ENCODE data around the gene YJEFN3.

YJEFN3 gene, protein sequence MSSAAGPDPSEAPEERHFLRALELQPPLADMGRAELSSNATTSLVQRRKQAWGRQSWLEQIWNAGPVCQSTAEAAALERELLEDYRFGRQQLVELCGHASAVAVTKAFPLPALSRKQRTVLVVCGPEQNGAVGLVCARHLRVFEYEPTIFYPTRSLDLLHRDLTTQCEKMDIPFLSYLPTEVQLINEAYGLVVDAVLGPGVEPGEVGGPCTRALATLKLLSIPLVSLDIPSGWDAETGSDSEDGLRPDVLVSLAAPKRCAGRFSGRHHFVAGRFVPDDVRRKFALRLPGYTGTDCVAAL

DNA sequence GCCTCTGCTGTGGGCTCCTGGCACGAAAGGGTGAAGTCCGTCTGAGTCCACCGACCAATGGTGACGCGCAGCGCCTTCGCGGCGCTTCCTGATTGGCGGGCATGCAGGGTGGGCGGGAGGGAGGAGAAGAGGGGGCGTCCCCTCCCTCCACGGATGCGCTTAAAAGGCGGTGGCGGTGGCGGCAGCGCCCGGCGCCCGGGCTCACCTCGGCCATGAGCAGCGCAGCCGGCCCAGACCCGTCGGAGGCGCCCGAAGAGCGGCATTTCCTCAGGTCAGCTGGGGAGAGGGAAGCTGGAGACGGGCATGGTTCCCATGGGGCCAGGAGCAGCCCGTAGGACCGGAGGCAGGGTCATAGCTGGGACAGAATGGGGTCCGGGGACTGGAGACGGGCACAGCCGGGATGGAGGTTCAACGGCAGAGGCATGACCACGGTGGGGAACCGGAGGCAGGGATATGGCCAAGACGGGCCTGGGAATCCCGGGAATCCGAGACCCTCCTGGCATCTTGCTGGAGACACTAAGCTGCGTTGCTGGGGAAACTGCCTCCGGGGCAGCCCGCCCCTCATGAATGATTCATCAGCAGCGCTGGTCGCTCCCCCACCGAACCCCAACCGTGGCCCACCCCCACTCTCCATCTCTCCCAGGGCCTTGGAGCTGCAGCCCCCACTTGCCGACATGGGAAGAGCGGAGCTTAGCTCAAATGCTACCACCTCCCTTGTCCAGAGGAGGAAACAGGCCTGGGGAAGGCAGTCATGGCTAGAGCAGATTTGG is at the start of gene YJEFN3:
YJEFN3 (plus strand) TSS at position 191 of the 770 bp plus-strand sequence; CDS start at position 213, 22 bp downstream.
- no peaks in the 10 kb centered on the region for H3K9me2 ChIP-seq (replicated peaks; ENCODE audit: control insufficient read depth, low read length)
- H3F3A ChIP-seq (ENCODE audit: control insufficient read depth, insufficient read depth): peaks cover 10% of the 10 kb centered on the region
- H3K27me3 ChIP-seq (ENCODE audit: control insufficient read depth, low read length): no peaks in the 10 kb centered on the region
- no peaks in the 10 kb centered on the region for H4K20me1 ChIP-seq (ENCODE audit: control insufficient read depth, insufficient read depth, low read depth, low read length)
- H3K36me3 ChIP-seq (ENCODE audit: control insufficient read depth, low read length): peaks cover 53% of the 10 kb centered on the region
- H3K4me3 ChIP-seq (ENCODE audit: low read length): no peak within 1 kb of the TSS
- H3K79me2 ChIP-seq (ENCODE audit: control insufficient read depth, low read length): peaks cover 27% of the 10 kb centered on the region
- H3K4me2 ChIP-seq (ENCODE audit: low read length): no peak within 1 kb of the TSS
- peaks cover 46% of the 10 kb centered on the region for H3K4me1 ChIP-seq (ENCODE audit: control insufficient read depth, low read length)
- no peaks in the 10 kb centered on the region for H3K9me3 ChIP-seq (ENCODE audit: control insufficient read depth, insufficient read depth, low read length)
- H3K27ac ChIP-seq (ENCODE audit: low read depth, low read length): no peak within 1 kb of the TSS
- TF ChIP-seq, protein P1, sequence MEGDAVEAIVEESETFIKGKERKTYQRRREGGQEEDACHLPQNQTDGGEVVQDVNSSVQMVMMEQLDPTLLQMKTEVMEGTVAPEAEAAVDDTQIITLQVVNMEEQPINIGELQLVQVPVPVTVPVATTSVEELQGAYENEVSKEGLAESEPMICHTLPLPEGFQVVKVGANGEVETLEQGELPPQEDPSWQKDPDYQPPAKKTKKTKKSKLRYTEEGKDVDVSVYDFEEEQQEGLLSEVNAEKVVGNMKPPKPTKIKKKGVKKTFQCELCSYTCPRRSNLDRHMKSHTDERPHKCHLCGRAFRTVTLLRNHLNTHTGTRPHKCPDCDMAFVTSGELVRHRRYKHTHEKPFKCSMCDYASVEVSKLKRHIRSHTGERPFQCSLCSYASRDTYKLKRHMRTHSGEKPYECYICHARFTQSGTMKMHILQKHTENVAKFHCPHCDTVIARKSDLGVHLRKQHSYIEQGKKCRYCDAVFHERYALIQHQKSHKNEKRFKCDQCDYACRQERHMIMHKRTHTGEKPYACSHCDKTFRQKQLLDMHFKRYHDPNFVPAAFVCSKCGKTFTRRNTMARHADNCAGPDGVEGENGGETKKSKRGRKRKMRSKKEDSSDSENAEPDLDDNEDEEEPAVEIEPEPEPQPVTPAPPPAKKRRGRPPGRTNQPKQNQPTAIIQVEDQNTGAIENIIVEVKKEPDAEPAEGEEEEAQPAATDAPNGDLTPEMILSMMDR (IDR thresholded peaks at IDR 0.05; ENCODE audit: low read depth, low read length, poor library complexity, severe bottlenecking): no peak
- TF ChIP-seq EZH2phosphoT487 (IDR thresholded peaks at IDR 0.05; ENCODE audit: borderline replicate concordance, low read length): no peak

DNA sequence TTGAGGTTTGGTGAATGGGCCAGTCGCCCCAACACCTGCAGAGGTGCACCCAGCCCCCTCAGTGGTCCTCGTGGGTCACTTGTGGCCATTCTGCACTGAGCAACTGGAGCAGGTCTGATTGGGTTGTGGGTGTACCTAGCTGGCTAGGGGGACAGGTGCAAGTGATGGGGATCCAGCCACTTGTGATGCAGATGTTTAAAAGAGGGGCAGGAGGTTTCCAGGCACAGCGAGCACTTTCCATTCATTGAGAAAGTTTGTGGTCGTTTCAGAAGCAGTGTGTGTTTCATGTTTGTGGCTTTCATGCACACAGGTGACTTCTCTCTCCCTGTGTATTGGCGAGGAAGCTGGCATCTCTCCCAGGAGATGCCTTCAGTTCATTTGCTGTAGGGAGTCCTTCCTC is 48.0 kb upstream of the YJEFN3 start:
- H3K27ac ChIP-seq (ENCODE audit: low read depth, low read length): no peak overlapping the region
- H3K4me2 ChIP-seq (ENCODE audit: low read length): no peak overlapping the region
- peaks cover 22% of the 10 kb centered on the region for H3K4me1 ChIP-seq (ENCODE audit: control insufficient read depth, low read length)
- no peak overlapping the region for H3K4me3 ChIP-seq (ENCODE audit: low read length)
- H3K79me2 ChIP-seq (ENCODE audit: control insufficient read depth, low read length): peaks cover 95% of the 10 kb centered on the region
- peaks cover 5% of the 10 kb centered on the region; the same call in 1 of the 2 replicates for H4K20me1 ChIP-seq (ENCODE audit: control insufficient read depth, insufficient read depth, low read depth, low read length)
- TF ChIP-seq, protein P1 (IDR thresholded peaks at IDR 0.05; ENCODE audit: low read depth, low read length, poor library complexity, severe bottlenecking): no peak
- no peak for TF ChIP-seq EZH2phosphoT487 (IDR thresholded peaks at IDR 0.05; ENCODE audit: borderline replicate concordance, low read length)
- H3K27me3 ChIP-seq (ENCODE audit: control insufficient read depth, low read length): no peaks in the 10 kb centered on the region
- H3F3A ChIP-seq (ENCODE audit: control insufficient read depth, insufficient read depth): peaks cover 3% of the 10 kb centered on the region; the same call in 1 of the 2 replicates
- no peaks in the 10 kb centered on the region for H3K9me3 ChIP-seq (ENCODE audit: control insufficient read depth, insufficient read depth, low read length)
- peaks cover 56% of the 10 kb centered on the region for H3K36me3 ChIP-seq (ENCODE audit: control insufficient read depth, low read length)
- H3K9me2 ChIP-seq (replicated peaks; ENCODE audit: control insufficient read depth, low read length): no peaks in the 10 kb centered on the region

DNA sequence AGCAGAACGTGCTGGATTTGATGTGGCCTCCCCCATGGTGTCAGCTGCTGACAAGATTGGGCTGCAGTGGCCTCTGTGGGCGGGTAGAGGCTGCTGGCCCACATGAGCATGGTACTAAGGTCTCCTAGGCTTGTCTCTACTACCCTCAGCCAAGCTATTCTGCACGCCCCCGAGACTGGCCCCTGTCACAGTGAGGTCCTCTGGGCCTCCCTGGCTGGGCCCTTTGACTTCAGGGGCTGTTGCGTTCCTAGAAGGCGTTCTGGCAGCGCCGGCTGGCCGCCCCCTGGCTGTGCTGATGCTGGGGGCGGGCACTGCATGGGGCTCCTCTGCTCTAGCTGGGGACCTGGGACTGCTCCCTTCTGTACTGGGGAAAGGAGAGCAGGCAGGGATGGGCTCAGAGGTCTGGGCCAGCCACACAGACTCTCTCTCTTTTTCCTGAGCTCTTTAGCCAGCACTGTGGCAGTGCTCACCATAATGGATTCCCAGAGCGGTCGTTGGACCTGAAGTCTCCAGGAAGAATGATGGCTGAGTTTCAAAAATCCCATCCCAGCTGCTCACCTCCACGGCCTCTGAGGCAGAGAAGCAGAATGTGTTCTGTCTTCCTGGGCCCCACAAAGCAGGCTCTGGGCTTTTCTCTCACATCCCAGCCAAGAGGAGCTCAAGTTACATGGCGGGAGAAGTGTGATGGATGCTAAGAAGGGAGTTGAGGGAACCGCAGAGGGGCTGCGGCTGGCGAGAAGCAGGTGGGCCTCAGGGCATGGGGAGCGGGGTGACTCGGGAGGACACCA is 45.7 kb upstream of the YJEFN3 start:
- H3K9me2 ChIP-seq (replicated peaks; ENCODE audit: control insufficient read depth, low read length): no peaks in the 10 kb centered on the region
- peaks cover 45% of the 10 kb centered on the region for H3K4me1 ChIP-seq (ENCODE audit: control insufficient read depth, low read length)
- no peak overlapping the region for H3K27ac ChIP-seq (ENCODE audit: low read depth, low read length)
- peaks cover 3% of the 10 kb centered on the region; the same call in 1 of the 2 replicates for H3F3A ChIP-seq (ENCODE audit: control insufficient read depth, insufficient read depth)
- peaks cover 52% of the 10 kb centered on the region for H3K36me3 ChIP-seq (ENCODE audit: control insufficient read depth, low read length)
- no peak for TF ChIP-seq EZH2phosphoT487 (IDR thresholded peaks at IDR 0.05; ENCODE audit: borderline replicate concordance, low read length)
- H3K4me3 ChIP-seq (ENCODE audit: low read length): no peak overlapping the region
- no peaks in the 10 kb centered on the region for H3K27me3 ChIP-seq (ENCODE audit: control insufficient read depth, low read length)
- H3K4me2 ChIP-seq (ENCODE audit: low read length): no peak overlapping the region
- H3K9me3 ChIP-seq (ENCODE audit: control insufficient read depth, insufficient read depth, low read length): no peaks in the 10 kb centered on the region
- H3K79me2 ChIP-seq (ENCODE audit: control insufficient read depth, low read length): peaks cover 94% of the 10 kb centered on the region
- H4K20me1 ChIP-seq (ENCODE audit: control insufficient read depth, insufficient read depth, low read depth, low read length): peaks cover 4% of the 10 kb centered on the region; the same call in 1 of the 2 replicates
